ENCODE measurements around the gene SLX9.

- TF ChIP-seq, protein P1, sequence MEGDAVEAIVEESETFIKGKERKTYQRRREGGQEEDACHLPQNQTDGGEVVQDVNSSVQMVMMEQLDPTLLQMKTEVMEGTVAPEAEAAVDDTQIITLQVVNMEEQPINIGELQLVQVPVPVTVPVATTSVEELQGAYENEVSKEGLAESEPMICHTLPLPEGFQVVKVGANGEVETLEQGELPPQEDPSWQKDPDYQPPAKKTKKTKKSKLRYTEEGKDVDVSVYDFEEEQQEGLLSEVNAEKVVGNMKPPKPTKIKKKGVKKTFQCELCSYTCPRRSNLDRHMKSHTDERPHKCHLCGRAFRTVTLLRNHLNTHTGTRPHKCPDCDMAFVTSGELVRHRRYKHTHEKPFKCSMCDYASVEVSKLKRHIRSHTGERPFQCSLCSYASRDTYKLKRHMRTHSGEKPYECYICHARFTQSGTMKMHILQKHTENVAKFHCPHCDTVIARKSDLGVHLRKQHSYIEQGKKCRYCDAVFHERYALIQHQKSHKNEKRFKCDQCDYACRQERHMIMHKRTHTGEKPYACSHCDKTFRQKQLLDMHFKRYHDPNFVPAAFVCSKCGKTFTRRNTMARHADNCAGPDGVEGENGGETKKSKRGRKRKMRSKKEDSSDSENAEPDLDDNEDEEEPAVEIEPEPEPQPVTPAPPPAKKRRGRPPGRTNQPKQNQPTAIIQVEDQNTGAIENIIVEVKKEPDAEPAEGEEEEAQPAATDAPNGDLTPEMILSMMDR (IDR thresholded peaks at IDR 0.05), result no peak
- TF ChIP-seq EP300 (IDR thresholded peaks at IDR 0.05), result no peak
Observed at GRCh38 chr21:44912158-44912473, 27.7 kb upstream of the SLX9 start.
